ENCODE measurements around the gene ADAM8.
A peak's percentile ranks its signal among the peaks of the same experiment; 100 is the strongest.
"Not testable (repeated sequence)": the region's sequence is repeated elsewhere in the genome, so short reads cannot be mapped to it uniquely, and the experiment has no call there.

ADAM8 gene

DNA sequence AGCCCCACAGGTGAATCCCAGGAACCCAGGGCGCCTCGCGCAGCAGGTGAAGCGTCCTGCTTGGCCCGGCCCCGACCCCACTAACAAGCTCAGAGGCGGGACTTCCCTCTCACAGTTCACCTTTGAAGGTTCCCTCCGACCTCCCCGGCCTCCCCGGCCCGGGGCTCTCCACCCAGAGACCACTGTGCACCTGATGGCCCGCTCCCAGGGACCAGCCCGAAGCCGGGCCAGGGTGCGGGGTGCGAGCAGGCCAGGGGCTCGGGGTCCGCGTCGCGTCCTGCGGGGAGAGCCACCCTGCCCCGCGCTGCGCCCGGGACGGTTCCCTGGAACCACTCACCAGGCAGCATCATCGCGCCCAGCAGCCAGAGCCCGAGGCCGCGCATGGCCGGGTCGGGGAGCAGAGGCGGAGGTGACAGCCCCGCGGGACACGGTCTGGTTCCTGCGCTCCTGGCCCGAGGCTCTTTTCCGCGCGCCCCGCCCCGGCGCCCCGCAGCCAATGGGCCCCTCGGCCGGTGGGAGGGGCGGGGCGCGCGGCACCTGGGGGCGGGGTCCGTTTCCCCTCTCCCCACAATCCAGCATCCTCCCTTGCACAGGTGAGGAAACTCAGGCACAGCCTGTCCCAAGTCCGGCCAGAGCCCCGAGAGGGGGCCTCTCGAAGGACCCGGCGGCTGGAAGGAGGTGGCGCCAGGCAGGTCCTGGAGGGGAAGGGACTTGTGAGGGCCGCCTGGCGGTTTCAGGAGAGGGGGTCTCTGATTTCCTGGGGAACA is at the start of gene ADAM8:
ADAM8 (minus strand) TSS at position 434 of the 767 bp plus-strand sequence; CDS start at position 383, 51 bp downstream.
- DNase-seq (ENCODE audit: low read depth) = no peak

GRCh38 chr10:133326223-133326551 is 49.5 kb upstream of the ADAM8 start:
- DNase-seq (ENCODE audit: low read depth) = no peak

DNA sequence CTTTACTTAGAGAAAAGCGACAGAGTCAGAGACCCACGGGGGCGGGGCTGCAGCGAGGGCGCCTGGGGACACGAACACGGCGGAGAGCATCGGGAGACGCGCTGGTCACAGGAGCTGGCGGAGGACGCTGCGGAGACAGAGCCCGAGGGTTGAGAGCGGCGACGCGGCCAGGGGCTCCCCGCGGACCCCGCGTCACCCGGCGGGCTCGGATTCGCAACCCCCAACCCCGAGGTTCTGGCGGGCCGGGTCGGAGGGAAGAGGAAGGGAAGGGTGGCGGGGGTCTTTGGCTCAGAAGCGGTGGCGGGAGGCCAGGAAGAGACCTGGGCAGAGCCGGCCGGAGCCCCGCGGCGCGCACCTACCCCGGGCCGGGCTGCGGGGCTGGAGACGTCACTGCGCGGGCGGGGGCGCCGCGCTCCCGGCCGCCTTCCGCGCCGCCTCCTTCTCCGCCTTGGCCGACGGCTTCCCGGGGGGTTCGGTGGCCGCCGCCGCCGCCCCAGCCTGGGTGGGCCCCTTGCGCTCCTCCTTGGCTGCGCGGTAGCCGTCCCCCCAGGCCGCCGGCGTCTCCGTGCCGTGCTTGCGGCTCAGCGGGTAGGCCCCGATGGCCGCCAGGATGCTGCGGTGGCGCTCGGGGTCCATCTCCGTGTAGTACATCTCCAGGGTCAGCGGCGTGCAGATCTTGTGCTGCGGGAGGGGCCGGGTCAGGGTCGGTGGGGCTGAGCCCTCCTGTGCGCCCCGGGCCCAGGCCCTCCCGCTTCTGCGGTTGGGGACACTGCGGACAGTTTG is 49.0 kb upstream of the ADAM8 start:
- DNase-seq (ENCODE audit: low read depth) = no peak

DNA sequence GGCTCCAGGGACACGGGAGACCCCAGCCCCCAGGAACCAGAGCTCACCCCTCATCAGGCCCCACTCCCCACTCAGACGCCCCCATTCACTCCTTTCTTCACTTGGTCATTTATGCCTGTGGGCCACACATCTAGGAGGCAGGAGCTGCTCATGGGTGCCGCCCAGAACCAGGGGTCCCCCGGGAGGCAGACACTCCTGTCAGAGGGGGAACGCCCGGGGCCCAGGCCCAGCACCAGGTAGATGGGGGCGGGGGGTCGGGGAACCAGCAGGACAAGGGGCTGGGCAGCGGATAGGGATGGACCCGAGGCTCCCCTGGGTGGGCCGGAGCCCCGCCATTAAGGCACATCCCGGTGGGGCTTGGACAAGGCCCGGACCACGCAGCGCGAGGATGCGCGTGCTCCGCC is 48.2 kb upstream of the ADAM8 start:
- DNase-seq (ENCODE audit: low read depth) = no peak

GRCh38 chr10:133324198-133324792 is 47.6 kb upstream of the ADAM8 start:
- DNase-seq (ENCODE audit: low read depth) = peak; percentile 20

GRCh38 chr10:133322064-133322709 is 45.5 kb upstream of the ADAM8 start:
- not testable (repeated sequence) for DNase-seq (ENCODE audit: low read depth)

GRCh38 chr10:133320852-133321422 is 44.3 kb upstream of the ADAM8 start:
- DNase-seq (ENCODE audit: low read depth) = not testable (repeated sequence)

DNA sequence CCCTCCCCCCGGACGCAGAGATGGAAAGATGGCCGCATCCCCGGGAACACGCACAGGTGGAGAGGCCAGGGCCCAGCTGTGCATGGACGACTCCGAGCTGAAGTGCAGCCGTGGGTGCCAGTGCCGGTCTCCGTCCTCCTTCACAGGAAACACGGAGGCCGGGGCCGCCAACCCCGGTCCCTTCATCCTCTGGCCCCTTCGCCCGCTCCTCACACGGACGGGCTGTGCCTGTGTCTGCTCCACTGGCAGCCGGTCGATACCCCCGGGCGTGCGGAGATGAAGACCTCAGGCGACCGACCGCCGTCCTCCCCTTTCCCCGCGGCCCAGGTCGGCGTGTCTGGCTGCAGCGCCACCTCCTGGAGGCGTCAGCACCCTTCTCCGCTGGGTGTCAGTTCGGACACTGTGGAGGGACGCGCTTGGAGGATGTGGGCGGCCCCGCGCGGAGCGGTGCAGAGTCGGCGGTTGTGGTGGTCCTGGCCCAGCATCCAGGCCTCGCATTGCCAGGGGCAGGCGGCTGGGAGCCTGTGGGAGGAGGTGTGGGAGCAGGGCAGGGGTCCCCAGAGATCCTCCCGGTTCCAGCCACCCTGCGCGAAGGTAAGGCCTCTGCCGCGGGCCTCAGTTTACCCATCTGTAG is 41.9 kb upstream of the ADAM8 start:
- peak; percentile 48 for DNase-seq (ENCODE audit: low read depth)

DNA sequence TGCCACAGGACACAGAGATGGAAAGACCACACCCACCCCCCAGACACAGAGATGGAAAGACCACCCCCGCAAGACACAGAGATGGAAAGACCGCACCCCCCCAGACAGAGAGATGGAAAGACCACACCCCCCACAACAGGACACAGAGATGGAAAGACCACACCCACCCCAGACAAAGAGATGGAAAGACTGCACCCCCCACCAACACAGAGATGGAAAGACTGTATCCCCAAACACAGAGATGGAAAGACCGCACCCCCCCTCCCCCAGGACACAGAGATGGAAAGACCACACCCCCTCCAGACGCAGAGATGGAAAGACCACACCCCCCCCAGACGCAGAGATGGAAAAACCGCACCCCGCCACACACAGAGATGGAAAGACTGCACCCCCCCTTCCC is 40.1 kb upstream of the ADAM8 start:
- DNase-seq (ENCODE audit: low read depth) = no peak

GRCh38 chr10:133316266-133316665 is 39.6 kb upstream of the ADAM8 start:
- no peak for DNase-seq (ENCODE audit: low read depth)

DNA sequence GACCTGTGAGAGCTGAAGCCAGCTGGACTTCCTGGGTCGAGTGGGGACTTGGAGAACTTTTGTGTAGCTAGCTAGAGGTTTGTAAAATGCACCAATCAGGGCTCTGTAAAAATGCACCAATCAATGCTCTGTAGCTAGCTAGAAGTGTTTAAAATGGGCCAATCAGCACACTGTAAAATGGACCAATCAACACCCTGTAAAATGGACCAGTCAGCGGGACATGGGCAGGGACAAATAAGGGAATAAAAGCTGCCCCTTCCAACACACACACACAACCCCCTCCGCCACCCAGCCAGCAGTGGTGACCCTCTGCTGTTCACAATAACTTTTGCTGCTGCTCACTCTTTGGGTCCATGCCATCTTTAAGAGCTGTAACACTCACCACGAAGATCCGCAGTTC is 39.2 kb upstream of the ADAM8 start:
- no peak for DNase-seq (ENCODE audit: low read depth)

DNA sequence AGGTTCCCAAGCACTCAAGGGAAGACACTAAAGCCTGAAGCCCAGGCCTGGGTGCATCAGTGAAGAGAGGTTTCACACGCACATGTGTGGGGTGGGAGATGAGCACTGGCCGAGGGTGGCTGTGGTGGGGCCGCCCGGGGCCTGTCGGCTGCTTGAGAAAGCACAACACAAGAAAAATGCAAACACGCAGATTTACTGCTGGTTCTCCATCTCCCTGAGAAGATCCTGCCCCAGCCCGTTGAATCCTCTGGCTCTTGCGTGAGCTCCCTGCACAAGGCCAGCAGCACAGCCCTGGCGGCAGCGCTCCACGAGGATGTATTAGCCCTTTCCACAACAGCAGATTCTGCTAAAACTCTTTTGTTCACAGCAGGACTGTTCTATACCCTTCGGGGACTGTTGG is 38.2 kb upstream of the ADAM8 start:
- DNase-seq (ENCODE audit: low read depth) = no peak

GRCh38 chr10:133313192-133313591 is 36.5 kb upstream of the ADAM8 start:
- no peak for DNase-seq (ENCODE audit: low read depth)

DNA sequence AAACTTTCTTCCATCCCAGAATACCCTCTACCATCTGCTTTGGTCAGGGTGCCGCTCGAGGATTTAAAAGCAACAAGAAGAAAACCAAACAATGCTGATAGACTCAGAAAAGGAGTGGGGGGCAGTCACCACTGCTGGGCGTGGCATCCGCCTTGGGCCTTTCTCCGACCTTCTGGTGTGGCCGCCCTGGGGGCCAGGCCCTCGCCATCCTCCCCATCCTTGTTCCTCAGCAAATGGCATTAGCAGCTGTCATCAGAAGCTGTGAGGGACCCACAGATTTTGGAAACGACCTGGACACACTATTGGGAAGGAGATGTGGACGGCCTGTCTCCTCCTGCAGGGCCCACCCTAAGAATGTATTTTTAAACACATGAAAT is 36.1 kb upstream of the ADAM8 start:
- DNase-seq (ENCODE audit: low read depth) = no peak

GRCh38 chr10:133312016-133312768 is 35.5 kb upstream of the ADAM8 start:
- no peak for DNase-seq (ENCODE audit: low read depth)

GRCh38 chr10:133311570-133311969 is 34.9 kb upstream of the ADAM8 start:
- no peak for DNase-seq (ENCODE audit: low read depth)

DNA sequence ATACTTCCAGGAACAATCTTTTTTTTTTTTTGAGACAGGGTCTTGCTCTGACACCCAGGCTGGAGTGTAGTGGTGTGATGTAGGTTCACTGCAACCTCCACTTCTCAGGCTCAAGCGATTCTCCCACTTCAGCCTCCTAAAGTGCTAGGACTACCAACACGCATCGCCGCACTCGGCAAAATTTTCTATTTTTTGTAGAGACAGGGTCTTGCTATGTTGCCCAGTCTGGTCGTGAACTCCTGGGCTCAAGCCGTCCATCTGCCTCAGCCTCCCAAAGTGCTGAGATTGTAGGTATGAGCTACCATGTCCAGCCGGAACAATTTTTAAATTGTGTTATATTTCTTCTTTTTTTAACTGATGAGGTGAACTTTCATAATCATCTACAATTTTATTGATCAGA is 34.1 kb upstream of the ADAM8 start:
- no peak for DNase-seq (ENCODE audit: low read depth)

DNA sequence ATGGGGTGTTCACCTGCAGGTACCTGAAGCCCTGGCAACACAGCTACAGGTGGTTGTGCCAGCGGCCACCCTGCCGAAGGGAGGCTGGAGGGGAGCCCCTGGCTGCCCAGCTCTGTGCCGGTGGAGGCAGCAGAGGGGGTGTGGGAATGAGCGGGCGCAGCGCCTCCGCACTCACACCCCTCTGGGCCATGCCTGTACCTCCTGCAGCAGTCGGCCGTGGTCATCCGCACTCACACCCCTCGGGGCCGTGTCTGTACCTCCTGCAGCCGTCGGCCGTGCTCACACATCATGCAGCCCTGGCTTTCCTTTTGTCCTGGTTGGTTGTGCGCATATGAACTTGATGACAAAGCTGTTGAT is 33.7 kb upstream of the ADAM8 start:
- no peak for DNase-seq (ENCODE audit: low read depth)

- no peak for DNase-seq (ENCODE audit: low read depth)
Observed at GRCh38 chr10:133309720-133310398, 33.2 kb upstream of the ADAM8 start.

DNA sequence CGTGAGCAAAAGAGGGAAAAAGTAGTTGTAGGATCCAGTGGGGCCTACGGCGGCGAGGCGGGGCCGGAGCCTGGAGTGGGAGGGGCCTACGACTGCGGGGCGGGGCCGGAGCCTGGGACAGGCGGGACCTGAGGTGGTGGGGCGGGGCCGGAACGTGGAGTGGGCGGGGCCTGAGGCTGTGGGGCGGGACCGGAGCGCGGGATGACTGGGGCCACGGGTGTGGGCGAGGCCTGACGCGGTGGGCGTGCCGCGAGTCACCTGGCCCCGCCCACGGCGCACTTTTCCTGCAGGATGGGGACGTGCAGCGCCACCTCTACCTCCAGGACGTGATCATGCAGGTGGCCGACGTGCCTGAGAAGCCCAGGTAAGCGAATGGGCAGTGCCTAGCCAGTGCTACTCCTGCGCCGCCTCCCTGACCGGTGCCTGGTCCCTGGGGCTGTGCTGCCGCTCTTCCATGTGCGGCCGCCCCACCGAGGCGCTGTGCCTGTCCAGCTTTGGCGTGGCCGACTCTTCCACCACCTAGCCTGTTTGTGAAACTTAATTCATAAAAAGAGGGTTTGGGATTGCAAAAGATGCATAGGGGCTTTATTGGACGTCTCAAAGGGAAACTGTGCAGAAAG is 32.5 kb upstream of the ADAM8 start:
- peak; percentile 90 for DNase-seq (ENCODE audit: low read depth)

Measured in activated gamma-delta T cell treated with anti-CD3 and anti-CD28 coated beads, Interleukin-2, amount 50 U/mL, for 16 hours (primary cell).